NCI-H2171 (cell line): ENCODE results near the gene IL1RL2.

Source experiments
- DNase-seq: peaks from one replicate; lab custom pipeline; 2025; lab: John Stamatoyannopoulos, UW

Gene IL1RL2

GRCh38 chr2:102186791-102187495 lies at the start of gene IL1RL2:
Gene IL1RL2 (plus strand): TSS chr2:102187023. CDS start chr2:102187868, 845 bp downstream.
- no peak for DNase-seq

DNA sequence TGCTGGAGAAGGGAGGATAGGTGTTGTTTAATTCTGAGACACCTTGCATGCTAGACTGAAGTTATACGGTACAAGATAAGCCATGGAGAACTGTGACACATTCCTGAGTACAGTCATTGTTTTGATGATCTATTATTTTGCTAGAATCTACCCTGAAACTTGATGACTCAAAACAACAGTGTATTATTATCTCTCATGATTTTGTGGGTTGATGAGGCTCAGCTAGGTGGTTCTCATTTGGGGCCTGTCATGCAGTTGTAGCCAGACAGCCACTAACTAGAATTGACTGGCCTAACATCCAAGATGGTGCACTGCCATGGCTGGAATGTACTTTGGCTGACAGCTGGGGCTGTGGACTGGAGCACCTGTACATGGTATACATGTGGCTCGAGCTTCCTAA lies 49.7 kb upstream of the IL1RL2 start:
- DNase-seq = no peak

DNA sequence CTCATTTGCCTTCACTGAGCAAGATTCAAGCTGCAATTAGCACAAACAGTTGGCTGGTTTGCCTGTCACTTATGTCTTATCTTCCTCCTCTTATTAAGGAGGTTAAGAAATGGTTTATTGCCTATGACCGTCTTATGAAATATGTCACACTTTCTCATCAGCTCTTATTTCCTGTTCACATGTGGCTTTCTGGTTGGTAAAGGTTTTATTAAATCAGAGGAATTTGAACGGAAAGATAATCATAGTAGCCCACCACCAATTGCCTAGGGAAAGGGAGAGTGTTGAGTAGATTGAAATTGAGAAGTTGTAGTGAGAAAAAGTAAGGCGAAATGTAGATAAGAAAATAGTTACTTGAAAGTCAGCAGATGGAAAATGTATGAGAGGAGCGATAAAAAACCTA lies 48.5 kb upstream of the IL1RL2 start:
- DNase-seq = no peak

DNA sequence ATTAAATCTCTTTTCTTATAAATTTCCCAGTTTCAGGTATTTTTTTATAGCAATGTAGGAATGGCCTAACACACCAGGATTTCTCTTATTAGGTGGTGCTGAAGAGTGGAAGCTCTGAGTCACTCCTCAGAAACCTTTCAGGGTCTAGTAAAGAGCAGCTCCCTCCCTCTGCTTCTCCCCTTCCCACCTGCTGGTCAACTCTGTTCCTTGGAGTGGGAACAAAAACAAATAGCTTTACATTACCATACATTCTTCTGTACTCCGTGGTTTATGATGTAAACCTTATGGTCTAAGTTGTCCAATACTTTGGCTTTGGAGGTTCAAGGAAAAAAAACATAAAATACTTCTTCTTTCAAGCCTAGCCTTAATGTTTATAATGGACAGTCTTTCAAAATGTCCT lies 47.0 kb upstream of the IL1RL2 start:
- DNase-seq = no peak

DNA sequence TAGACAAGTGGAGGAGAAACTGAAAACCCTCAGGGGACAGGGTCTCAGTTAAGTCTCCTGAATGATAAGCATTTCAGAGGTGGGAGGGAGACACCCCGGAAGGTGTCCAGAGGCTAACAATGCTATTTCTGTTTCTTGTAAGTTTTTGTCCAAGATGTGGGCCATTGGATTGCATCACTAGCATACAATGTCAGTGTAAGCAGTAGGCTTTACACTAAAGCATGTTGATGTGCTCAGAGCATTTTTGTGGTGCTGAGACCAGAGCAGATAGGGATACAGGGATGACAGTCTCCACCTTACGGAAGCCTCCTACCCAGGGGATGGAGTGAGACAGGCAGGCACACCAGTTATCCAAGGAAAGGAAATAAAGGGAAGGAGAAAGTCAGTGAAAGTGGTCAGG lies 46.4 kb upstream of the IL1RL2 start:
- DNase-seq = no peak

GRCh38 chr2:102141011-102141943 lies 45.5 kb upstream of the IL1RL2 start:
- no peak for DNase-seq

DNA sequence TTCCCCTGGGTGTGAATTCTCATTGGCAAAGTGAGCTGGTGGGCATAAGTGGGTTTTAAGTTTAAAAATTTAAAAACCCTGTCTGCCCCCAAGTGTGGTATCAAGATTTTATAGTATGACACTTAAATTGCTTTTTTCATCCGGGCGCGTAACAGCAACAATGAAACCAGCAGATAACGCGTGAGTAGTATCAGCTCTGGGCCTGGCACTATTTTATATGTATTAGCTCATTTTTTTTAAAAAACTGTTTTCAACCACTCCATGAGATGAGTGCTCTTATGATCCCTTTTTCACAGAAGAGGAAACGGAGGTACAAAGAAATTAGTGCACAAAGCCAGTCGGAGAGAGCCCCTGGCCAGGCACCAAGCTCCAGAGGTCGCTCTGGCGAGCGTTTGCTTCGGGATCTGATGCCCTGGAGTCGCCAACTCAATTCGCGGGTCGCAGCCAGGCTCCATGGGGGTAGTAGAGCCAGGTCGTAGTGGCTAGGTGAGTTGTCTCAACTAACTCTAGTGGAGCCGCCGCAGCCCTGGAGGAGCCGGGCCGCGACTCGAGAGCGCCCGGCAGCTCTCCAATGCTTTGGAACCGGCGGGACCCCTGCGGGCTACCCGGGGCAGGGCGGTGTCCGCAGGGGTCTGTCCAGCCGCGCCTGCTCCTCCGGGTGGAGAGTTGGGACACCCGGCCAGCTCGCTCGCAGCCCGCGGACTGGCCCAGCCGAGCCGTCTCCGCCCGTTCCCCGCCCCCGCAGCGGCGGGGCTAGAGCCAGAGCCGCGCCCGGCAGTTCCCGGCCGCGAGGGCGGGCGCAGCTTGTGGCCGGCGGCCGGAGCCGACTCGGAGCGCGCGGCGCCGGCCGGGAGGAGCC lies 44.6 kb upstream of the IL1RL2 start, which contains the start of gene IL1R1:
TSS of gene IL1R1 (plus strand) at position 777 of the 859 bp plus-strand sequence. CDS start 14,979 bp downstream, outside the sequence.
- no peak for DNase-seq

DNA sequence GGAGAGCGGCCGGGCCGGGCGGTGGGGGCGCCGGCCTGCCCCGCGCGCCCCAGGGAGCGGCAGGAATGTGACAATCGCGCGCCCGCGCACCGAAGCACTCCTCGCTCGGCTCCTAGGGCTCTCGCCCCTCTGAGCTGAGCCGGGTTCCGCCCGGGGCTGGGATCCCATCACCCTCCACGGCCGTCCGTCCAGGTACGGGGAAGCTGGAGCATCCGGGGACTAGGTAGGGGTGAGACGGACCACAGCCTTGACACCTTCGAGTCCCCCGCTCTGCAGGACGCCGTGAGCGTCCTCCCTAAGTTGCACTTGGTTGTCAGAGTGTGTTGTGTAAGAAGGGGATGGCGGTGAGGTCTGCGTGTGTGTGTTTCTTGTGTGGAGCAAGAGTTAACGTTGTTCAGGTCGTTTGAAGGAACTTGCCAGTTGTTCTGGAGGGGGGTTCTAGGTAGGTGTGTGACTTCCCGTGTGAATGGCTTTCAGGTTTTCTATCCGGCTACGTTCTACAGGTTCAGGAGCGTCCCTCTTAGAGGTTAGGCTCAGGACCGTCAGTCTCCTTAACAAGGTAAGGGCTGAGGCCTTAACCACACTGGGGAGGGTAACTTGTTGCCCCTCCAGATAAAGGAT lies 43.9 kb upstream of the IL1RL2 start:
- no peak for DNase-seq

DNA sequence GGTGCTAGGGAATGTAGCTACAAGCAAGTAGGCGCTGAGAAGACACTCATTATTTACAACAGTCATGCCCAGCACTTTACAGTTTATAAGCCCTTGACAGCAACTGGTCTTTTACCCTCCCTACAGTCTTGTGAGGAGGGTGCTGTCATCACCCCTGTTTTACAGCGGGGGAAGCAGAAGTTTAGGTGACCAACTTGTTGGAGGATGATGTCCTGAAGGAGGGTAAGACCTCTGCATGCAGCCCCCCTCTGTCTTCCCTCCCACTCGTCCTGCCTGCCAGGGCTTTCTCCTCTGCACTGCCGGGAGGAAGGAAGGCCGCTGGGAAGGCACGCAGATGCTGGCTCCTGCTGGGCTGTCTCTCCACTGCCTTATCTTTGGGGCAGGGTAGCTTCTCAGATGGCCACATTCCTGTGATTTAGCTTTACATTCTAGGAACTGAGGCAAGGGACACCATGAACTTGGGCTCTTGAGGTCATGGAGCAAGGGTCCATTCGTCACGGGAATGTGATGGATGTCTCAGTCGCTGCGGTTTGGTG lies 43.3 kb upstream of the IL1RL2 start:
- DNase-seq = no peak

GRCh38 chr2:102144128-102144527 lies 42.7 kb upstream of the IL1RL2 start:
- DNase-seq = no peak

DNA sequence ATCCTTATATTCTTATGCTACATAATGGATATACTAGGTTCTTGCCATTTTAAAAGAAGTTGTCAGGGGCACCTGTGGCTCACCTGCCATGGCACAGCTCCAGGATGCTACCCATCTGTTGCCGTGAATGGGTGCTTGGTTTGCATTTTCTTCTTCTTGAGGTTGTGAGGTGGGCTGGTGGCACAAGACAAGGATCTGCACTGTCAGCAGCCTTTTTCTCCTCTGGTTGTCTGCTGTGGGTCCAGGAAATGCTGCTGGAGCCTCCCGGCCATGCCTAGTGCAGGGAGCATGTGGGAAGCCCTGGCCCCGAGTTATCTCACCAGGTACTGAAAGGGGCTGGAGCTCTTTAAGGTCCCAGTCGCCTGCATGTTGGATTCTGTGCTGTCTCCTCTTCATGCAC lies 41.7 kb upstream of the IL1RL2 start:
- DNase-seq = no peak

DNA sequence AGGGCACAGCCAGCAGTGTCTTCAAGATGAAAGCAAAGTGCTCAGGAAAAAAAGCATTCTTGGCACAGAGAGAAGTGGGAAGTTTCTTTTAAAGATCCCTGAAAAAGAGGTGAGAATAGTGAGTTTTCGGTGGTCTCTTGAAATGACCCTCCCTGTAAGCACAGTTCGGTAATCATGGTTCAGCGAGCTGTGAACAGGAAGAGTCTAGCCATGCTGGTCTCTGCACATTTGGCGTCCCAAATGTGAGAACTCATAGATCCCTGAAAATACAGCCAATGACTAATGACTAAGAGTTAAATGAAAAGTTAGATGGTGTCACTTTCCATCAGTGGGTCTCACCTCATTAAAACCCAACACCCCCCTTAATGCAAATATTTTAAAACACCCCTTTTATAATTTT lies 40.9 kb upstream of the IL1RL2 start:
- DNase-seq = no peak

GRCh38 chr2:102147935-102148334 lies 38.9 kb upstream of the IL1RL2 start:
- DNase-seq = no peak

DNA sequence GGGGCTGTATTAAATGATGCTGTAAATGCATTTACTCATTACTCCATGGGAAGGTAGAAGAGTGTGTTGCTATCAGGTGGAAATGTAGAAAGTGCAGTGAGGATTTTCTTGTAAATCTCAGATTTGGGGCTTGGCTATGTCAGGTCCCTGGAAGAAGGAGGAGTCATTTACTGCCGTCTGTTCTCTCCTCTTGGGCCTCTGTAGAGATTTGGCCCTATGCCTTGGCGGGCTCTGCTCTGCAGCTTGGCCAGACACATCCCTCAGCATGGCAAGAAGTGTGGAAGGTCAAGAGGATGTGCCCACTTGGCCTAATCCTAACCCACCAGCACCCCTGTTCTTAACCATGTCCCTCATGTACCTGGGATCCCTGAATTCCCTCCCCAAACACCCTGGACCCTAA lies 37.6 kb upstream of the IL1RL2 start:
- no peak for DNase-seq

GRCh38 chr2:102149644-102150455 lies 37.0 kb upstream of the IL1RL2 start:
- DNase-seq = no peak

DNA sequence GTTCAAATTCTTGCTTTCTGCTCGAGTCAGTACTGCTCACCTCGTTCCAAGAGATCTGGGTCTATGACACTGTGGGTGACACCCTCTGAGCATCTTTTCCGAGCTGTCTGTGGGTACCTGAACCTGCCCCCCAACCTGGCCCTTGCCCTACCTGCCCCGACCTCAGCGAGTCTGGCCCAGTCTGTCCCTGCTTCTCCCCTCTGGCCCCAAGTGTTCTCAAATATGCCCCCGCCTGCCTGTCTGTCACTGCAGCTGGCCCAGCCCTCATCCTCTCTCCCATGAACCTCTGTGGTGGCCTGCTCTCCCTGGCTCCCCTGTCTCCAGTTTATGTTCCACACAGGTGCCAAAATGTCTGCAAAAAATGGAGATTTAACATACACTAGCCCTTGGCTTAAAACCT lies 32.5 kb upstream of the IL1RL2 start:
- DNase-seq = no peak

- no peak for DNase-seq
Measured at GRCh38 chr2:102154946-102155702, 31.7 kb upstream of the IL1RL2 start.

DNA sequence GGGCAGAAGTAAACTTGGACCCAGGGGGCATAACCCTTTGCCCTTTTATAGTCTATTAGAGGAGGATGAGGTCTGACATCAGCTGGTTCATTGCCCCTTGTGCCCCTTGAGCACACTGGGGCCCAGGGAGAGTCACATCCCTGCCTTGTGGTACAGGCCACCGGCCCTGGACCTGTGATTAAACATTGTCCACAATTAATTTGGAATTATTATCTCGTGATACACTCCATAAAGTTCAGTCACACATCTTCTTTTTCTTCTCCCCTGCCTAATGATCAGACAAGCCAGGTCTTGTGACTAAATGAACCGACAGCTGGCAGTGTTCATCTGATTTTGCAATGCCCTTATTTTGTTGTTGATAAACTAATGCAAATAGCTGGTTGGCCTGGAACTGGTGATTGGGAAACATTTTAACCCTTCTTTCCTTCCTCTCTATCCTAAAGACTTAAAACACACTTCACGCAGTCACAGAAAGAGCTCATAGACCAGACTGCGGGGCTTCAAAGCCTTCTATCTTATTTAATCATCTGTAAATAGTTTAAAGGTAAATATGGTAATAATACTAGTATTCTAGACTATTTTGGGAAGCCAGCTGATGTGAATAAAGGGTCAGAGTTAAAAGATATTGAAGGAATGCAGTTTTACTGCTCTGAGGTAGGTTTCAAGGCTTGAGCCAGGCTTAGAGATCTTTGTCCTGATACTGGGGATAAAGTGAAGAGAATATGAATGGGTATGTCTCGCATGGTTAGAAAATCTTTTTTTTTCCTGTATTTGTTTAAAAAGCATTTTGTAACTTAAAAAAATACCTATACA lies 30.9 kb upstream of the IL1RL2 start:
- DNase-seq = no peak
